OCI-LY7 (cell line): ENCODE results near the gene GH1. TPM values are rescaled to one million over a fixed set of nuclear protein-coding genes. Genes with fewer than 3 reads are reported as not detected.

Experiments
- BruUV-seq: library from RNA; stranded (reverse); fragments of 400-500 nt; replicated peaks from 2 replicates; lab custom pipeline; 2021; lab: Mats Ljungman, UMichigan
- CTCF ChIA-PET: fragments of 300-600 bp; sonication (Branson Sonifier 250); formaldehyde crosslinking; loops from one replicate; lab custom pipeline; 2022; ENCODE audit warnings: antibody characterized with exemption; ENCODE audit not compliant: unreplicated experiment; lab: Charles Lee
- POLR2A ChIA-PET: fragments of 300-600 bp; sonication (Branson Sonifier 250); formaldehyde crosslinking; loops from one replicate; lab custom pipeline; 2022; ENCODE audit warnings: antibody characterized with exemption; lab: Charles Lee
- DNase-seq: peaks from one replicate; pipeline ENCODE4 v3.0.0-alpha.2; 2015; ENCODE audit warnings: low spot score
- H2AFZ ChIP-seq: fragments of 200-600 bp; sonication (generic), shearing (Covaris generic); 2 replicates; pipeline ENCODE4 v1.6.1; 2014; ENCODE audit warnings: mild to moderate bottlenecking, antibody characterized with exemption, low read length, moderate library complexity
- H3K27ac ChIP-seq: fragments of 200-600 bp; sonication (generic); 2 replicates; pipeline ENCODE4 v1.5.1; 2014; ENCODE audit warnings: mixed run types, low read depth, mild to moderate bottlenecking, moderate library complexity, low read length, inconsistent platforms; ENCODE audit not compliant: poor library complexity, severe bottlenecking
- H3K36me3 ChIP-seq: fragments of 200-600 bp; sonication (generic); 2 replicates; pipeline ENCODE4 v1.6.1; 2014; ENCODE audit warnings: mild to moderate bottlenecking, antibody characterized with exemption, low read length, moderate library complexity, mixed read lengths; ENCODE audit not compliant: insufficient read depth
- H3K4me1 ChIP-seq: fragments of 200-600 bp; sonication (generic); 2 replicates; pipeline ENCODE4 v1.5.1; 2014; ENCODE audit warnings: mild to moderate bottlenecking, low read length; ENCODE audit not compliant: insufficient read depth, poor library complexity, severe bottlenecking
- H3K4me2 ChIP-seq: fragments of 200-600 bp; sonication (generic); 2 replicates; pipeline ENCODE4 v1.6.1; 2014; ENCODE audit warnings: mild to moderate bottlenecking, low read length
- H3K4me3 ChIP-seq: fragments of 200-600 bp; sonication (generic); 2 replicates; pipeline ENCODE4 v1.5.1; 2014; ENCODE audit warnings: mild to moderate bottlenecking, low read depth, low read length; ENCODE audit not compliant: poor library complexity, severe bottlenecking
- H3K79me2 ChIP-seq: fragments of 200-600 bp; sonication (generic); 2 replicates; pipeline ENCODE4 v1.6.1; 2016; ENCODE audit warnings: low read depth, mild to moderate bottlenecking, low read length, moderate library complexity, mixed read lengths; ENCODE audit not compliant: insufficient read depth
- H3K9me2 ChIP-seq: fragments of 200-600 bp; sonication (generic); 2 replicates; pipeline ENCODE4 v1.6.1; 2016; ENCODE audit warnings: mild to moderate bottlenecking, low read length, mixed read lengths; ENCODE audit not compliant: insufficient read depth
- H3K9me3 ChIP-seq: fragments of 200-600 bp; sonication (generic); 2 replicates; pipeline ENCODE4 v1.6.1; 2014; ENCODE audit warnings: mild to moderate bottlenecking, mixed run types, low read length, mixed read lengths
- H4K20me1 ChIP-seq: fragments of 200-600 bp; sonication (generic); 2 replicates; pipeline ENCODE4 v1.6.1; 2014; ENCODE audit warnings: mild to moderate bottlenecking, antibody characterized with exemption, low read length, moderate library complexity, mixed read lengths; ENCODE audit not compliant: insufficient read depth
- EZH2phosphoT487 ChIP-seq: fragments of 200-600 bp; sonication (generic); IDR thresholded peaks from 2 replicates; pipeline ENCODE4 v1.6.1; 2018; ENCODE audit warnings: low read depth, borderline replicate concordance, mild to moderate bottlenecking, mixed run types, antibody characterized with exemption, low read length, moderate library complexity, mixed read lengths
- intact Hi-C: fragments of 100-400 bp; cut with micrococcal nuclease; formaldehyde crosslinking; loops from one replicate; pipeline ENCODE4 v1.10.0; 2022; ENCODE audit not compliant: unreplicated experiment
- total RNA-seq, 2 experiments: library from RNA; depleted of rRNA in 1 of 2; stranded (reverse); fragments of >200 nt in 1 of 2; shearing (Covaris generic) in 1 of 2; gene quantifications; 2 replicates each; pipeline ENCODE4 v1.2.3, GENCODE V29; 2014 to 2022
- TF ChIP-seq, protein P1 (sequence below): fragments of 200-600 bp; sonication (generic); conservative IDR thresholded peaks from 2 replicates; pipeline ENCODE4 v1.5.1; 2014; ENCODE audit warnings: mild to moderate bottlenecking, antibody characterized with exemption, low read length, moderate library complexity, mixed read lengths

Gene GH1
- total RNA-seq, 2 experiments from 2014 or later: 4.3 TPM; not detected in 1

DNA sequence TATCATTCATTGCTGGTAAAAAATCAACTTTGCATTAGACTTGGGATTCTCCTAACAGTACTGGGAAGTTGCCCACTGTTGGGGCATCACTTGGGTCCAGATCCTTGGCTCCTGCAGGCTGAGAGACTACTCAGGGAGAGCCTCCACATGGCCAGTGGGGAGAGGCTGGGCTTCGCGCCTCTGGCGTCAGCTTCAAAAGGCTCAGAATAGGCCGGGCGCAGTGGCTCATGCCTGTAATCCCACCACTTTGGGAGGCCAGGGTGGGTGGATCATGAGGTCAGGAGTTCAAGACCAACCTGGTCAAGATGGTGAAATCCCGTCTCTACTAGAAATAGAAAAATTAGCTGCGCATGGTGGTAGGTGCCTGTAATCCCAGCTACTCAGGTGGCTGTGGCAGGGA is 4.2 kb downstream of the GH1 start:
- ChIA-PET CTCF (interaction anchor here (1.7 kb wide), 1 partner anchor 32 kb away, joined by 6 read pairs; no protein-coding TSS in a partner anchor), POLR2A (no interaction called here)
- no peak overlapping the region for H3K4me3 ChIP-seq
- H3K9me2 ChIP-seq: no peaks in the 10 kb centered on the region
- H3K4me1 ChIP-seq: peaks cover 24% of the 10 kb centered on the region
- H3K79me2 ChIP-seq: no peaks in the 10 kb centered on the region
- intact Hi-C loops: no loop called here
- no peak for DNase-seq
- TF ChIP-seq, protein P1, sequence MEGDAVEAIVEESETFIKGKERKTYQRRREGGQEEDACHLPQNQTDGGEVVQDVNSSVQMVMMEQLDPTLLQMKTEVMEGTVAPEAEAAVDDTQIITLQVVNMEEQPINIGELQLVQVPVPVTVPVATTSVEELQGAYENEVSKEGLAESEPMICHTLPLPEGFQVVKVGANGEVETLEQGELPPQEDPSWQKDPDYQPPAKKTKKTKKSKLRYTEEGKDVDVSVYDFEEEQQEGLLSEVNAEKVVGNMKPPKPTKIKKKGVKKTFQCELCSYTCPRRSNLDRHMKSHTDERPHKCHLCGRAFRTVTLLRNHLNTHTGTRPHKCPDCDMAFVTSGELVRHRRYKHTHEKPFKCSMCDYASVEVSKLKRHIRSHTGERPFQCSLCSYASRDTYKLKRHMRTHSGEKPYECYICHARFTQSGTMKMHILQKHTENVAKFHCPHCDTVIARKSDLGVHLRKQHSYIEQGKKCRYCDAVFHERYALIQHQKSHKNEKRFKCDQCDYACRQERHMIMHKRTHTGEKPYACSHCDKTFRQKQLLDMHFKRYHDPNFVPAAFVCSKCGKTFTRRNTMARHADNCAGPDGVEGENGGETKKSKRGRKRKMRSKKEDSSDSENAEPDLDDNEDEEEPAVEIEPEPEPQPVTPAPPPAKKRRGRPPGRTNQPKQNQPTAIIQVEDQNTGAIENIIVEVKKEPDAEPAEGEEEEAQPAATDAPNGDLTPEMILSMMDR: no peak
- TF ChIP-seq EZH2phosphoT487: no peak
- BruUV-seq: no TSS peak
- H2AFZ ChIP-seq: no peak overlapping the region
- no peak overlapping the region for H3K27ac ChIP-seq
- no peaks in the 10 kb centered on the region for H4K20me1 ChIP-seq
- H3K36me3 ChIP-seq: no peaks in the 10 kb centered on the region
- H3K9me3 ChIP-seq: no peaks in the 10 kb centered on the region
- no peak overlapping the region for H3K4me2 ChIP-seq

DNA sequence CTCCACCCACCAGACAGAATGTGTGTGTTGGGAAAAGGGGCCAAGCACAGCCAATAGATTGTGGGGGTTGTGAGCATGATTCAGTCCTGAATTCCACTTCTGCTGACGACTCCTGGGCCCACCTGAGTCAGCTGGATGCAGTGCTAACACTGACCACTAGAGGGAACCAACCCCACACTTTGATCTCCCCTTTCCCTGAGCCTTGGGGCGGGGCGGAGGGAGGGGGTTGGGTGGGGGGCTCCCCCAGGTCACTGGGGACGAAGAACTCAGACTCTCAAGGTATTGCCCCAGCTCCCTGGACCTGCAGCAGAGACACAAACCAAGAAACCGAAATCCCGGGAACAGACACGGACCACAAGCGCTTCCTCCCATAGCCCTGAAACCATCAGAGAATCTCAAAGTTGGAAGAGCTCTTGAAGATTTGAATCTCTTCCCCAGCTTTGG is 7.0 kb downstream of the GH1 start:
- DNase-seq: peak; percentile 62
- no peak for TF ChIP-seq EZH2phosphoT487
- TF ChIP-seq, protein P1: peak; percentile 67
- ChIA-PET CTCF (interaction anchor here (0.7 to 2.6 kb wide), 5 partner anchors 28 to 114 kb away, joined by 3 to 16 read pairs (median 4); no protein-coding TSS in a partner anchor), POLR2A (interaction anchor here (0.6 to 0.7 kb wide), 2 partner anchors 113 to 165 kb away, joined by 3 read pairs; no protein-coding TSS in a partner anchor)
- Histone ChIP-seq H2AFZ (no peak overlapping the region), H3K9me3 (no peaks in the 10 kb centered on the region), H3K4me2 (no peak overlapping the region), H3K9me2 (no peaks in the 10 kb centered on the region), H3K4me1 (peaks cover 15% of the 10 kb centered on the region), H3K36me3 (no peaks in the 10 kb centered on the region), H3K27ac (no peak overlapping the region), H3K4me3 (no peak overlapping the region), H3K79me2 (no peaks in the 10 kb centered on the region), H4K20me1 (no peaks in the 10 kb centered on the region)
- intact Hi-C loops: loop anchor here (1.0 kb wide), 2 partner anchors 79 to 114 kb away; no protein-coding TSS in a partner anchor
- BruUV-seq: no TSS peak

GRCh38 chr17:63911041-63911635 is 7.5 kb downstream of the GH1 start, which contains the start of gene CSHL1:
CSHL1 (minus strand) TSS chr17:63911258; CDS start chr17:63911196, 62 bp downstream.
- Histone ChIP-seq H3K36me3 (no peaks in the 10 kb centered on the region), H3K79me2 (no peaks in the 10 kb centered on the region), H3K4me3 (no peak within 1 kb of the TSS), H3K9me3 (no peaks in the 10 kb centered on the region), H4K20me1 (no peaks in the 10 kb centered on the region), H3K27ac (no peak within 1 kb of the TSS), H3K9me2 (no peaks in the 10 kb centered on the region), H3K4me1 (peaks cover 10% of the 10 kb centered on the region), H3K4me2 (no peak within 1 kb of the TSS), H2AFZ (no peak within 1 kb of the TSS)
- ChIA-PET CTCF (interaction anchor here (0.7 to 2.6 kb wide), 3 partner anchors 35 to 114 kb away, joined by 3 to 16 read pairs (median 4); no protein-coding TSS in a partner anchor), POLR2A (interaction anchor here (0.6 kb wide), 1 partner anchor 114 kb away, joined by 3 read pairs; no protein-coding TSS in a partner anchor)
- TF ChIP-seq, protein P1: no peak
- TF ChIP-seq EZH2phosphoT487: no peak
- BruUV-seq: no TSS peak
- DNase-seq: no peak
- intact Hi-C loops: loop anchor here (1.0 kb wide), 2 partner anchors 79 to 114 kb away; no protein-coding TSS in a partner anchor
